OCI-LY7 (cell line): ENCODE measurements around the gene ANKRD11. TPM values are rescaled to one million over a fixed set of nuclear protein-coding genes. Genes with fewer than 3 reads are reported as not detected.
"Not testable (repeated sequence)": the region's sequence is repeated elsewhere in the genome, so short reads cannot be mapped to it uniquely, and the experiment has no call there.

Experiments used
- BruUV-seq: library from RNA; stranded (reverse); fragments of 400-500 nt; replicated peaks from 2 replicates; lab custom pipeline; 2021; lab: Mats Ljungman, UMichigan
- CTCF ChIA-PET: fragments of 300-600 bp; sonication (Branson Sonifier 250); formaldehyde crosslinking; loops from one replicate; lab custom pipeline; 2022; ENCODE audit warnings: antibody characterized with exemption; ENCODE audit not compliant: unreplicated experiment; lab: Charles Lee
- POLR2A ChIA-PET: fragments of 300-600 bp; sonication (Branson Sonifier 250); formaldehyde crosslinking; loops from one replicate; lab custom pipeline; 2022; ENCODE audit warnings: antibody characterized with exemption; lab: Charles Lee
- DNase-seq: peaks from one replicate; pipeline ENCODE4 v3.0.0-alpha.2; 2015; ENCODE audit warnings: low spot score
- H2AFZ ChIP-seq: fragments of 200-600 bp; sonication (generic), shearing (Covaris generic); 2 replicates; pipeline ENCODE4 v1.6.1; 2014; ENCODE audit warnings: mild to moderate bottlenecking, antibody characterized with exemption, low read length, moderate library complexity
- H3K27ac ChIP-seq: fragments of 200-600 bp; sonication (generic); 2 replicates; pipeline ENCODE4 v1.5.1; 2014; ENCODE audit warnings: mixed run types, low read depth, mild to moderate bottlenecking, moderate library complexity, low read length, inconsistent platforms; ENCODE audit not compliant: poor library complexity, severe bottlenecking
- H3K36me3 ChIP-seq: fragments of 200-600 bp; sonication (generic); 2 replicates; pipeline ENCODE4 v1.6.1; 2014; ENCODE audit warnings: mild to moderate bottlenecking, antibody characterized with exemption, low read length, moderate library complexity, mixed read lengths; ENCODE audit not compliant: insufficient read depth
- H3K4me1 ChIP-seq: fragments of 200-600 bp; sonication (generic); 2 replicates; pipeline ENCODE4 v1.5.1; 2014; ENCODE audit warnings: mild to moderate bottlenecking, low read length; ENCODE audit not compliant: insufficient read depth, poor library complexity, severe bottlenecking
- H3K4me2 ChIP-seq: fragments of 200-600 bp; sonication (generic); 2 replicates; pipeline ENCODE4 v1.6.1; 2014; ENCODE audit warnings: mild to moderate bottlenecking, low read length
- H3K4me3 ChIP-seq: fragments of 200-600 bp; sonication (generic); 2 replicates; pipeline ENCODE4 v1.5.1; 2014; ENCODE audit warnings: mild to moderate bottlenecking, low read depth, low read length; ENCODE audit not compliant: poor library complexity, severe bottlenecking
- H3K79me2 ChIP-seq: fragments of 200-600 bp; sonication (generic); 2 replicates; pipeline ENCODE4 v1.6.1; 2016; ENCODE audit warnings: low read depth, mild to moderate bottlenecking, low read length, moderate library complexity, mixed read lengths; ENCODE audit not compliant: insufficient read depth
- H3K9me2 ChIP-seq: fragments of 200-600 bp; sonication (generic); 2 replicates; pipeline ENCODE4 v1.6.1; 2016; ENCODE audit warnings: mild to moderate bottlenecking, low read length, mixed read lengths; ENCODE audit not compliant: insufficient read depth
- H3K9me3 ChIP-seq: fragments of 200-600 bp; sonication (generic); 2 replicates; pipeline ENCODE4 v1.6.1; 2014; ENCODE audit warnings: mild to moderate bottlenecking, mixed run types, low read length, mixed read lengths
- H4K20me1 ChIP-seq: fragments of 200-600 bp; sonication (generic); 2 replicates; pipeline ENCODE4 v1.6.1; 2014; ENCODE audit warnings: mild to moderate bottlenecking, antibody characterized with exemption, low read length, moderate library complexity, mixed read lengths; ENCODE audit not compliant: insufficient read depth
- EZH2phosphoT487 ChIP-seq: fragments of 200-600 bp; sonication (generic); IDR thresholded peaks from 2 replicates; pipeline ENCODE4 v1.6.1; 2018; ENCODE audit warnings: low read depth, borderline replicate concordance, mild to moderate bottlenecking, mixed run types, antibody characterized with exemption, low read length, moderate library complexity, mixed read lengths
- intact Hi-C: fragments of 100-400 bp; cut with micrococcal nuclease; formaldehyde crosslinking; loops from one replicate; pipeline ENCODE4 v1.10.0; 2022; ENCODE audit not compliant: unreplicated experiment
- total RNA-seq, 2 experiments: library from RNA; depleted of rRNA in 1 of 2; stranded (reverse); fragments of >200 nt in 1 of 2; shearing (Covaris generic) in 1 of 2; gene quantifications; 2 replicates each; pipeline ENCODE4 v1.2.3, GENCODE V29; 2014 to 2022
- TF ChIP-seq, protein P1 (sequence below): fragments of 200-600 bp; sonication (generic); conservative IDR thresholded peaks from 2 replicates; pipeline ENCODE4 v1.5.1; 2014; ENCODE audit warnings: mild to moderate bottlenecking, antibody characterized with exemption, low read length, moderate library complexity, mixed read lengths

Gene ANKRD11
- total RNA-seq, 2 experiments from 2014 or later, result 89.1 to 251 TPM

DNA sequence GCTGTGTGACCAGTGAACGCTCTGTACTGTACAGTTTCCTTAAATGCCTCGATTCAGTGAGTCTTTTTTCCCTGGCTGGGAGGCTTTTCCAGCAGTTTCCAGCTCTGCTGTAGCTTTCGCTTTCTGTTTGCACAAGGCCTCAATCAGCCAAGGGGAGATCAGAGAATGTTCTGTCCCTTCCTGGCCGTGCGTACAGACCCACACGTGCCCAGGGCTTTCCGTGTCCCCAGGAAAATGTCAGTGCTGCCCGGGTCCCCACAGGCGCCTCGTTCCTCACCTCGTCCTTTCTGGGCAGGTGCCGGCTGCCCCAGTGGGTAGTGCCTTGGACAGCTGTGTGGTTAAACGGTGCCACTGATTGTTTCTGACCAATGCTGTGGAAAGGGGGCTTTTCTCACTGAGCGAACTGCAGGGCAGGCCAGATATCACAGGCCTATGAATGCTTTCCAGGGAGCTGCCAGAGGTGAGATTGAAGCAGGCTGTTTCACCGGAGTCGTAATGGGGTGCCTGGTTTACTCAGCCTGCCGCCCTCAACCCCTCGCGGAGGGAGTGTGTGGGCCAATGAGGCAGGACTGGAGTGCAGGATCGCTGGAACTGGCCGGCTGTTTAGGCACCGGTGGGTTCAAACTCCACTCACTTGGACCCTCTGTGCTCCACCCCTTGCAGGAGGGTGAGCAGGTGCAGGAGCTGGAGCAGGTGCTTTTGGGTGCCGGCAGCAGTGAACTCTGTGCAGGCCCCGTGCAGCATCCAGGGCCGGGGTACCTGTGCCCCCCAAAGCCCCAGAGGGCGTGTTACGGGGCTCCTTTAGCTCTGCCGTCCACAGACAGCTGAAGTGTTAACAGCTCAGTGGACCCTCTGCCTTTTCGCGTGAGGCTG lies 228.4 kb downstream of the ANKRD11 start:
- Histone ChIP-seq H3K9me2 (no peaks in the 10 kb centered on the region), H3K9me3 (no peaks in the 10 kb centered on the region; the same call in 1 of the 2 replicates), H4K20me1 (no peaks in the 10 kb centered on the region), H3K36me3 (peaks cover 27% of the 10 kb centered on the region), H3K4me2 (no peak overlapping the region), H2AFZ (no peak overlapping the region), H3K27ac (no peak overlapping the region), H3K79me2 (no peaks in the 10 kb centered on the region), H3K4me3 (no peak overlapping the region), H3K4me1 (no peaks in the 10 kb centered on the region)
- POLR2A ChIA-PET, result no interaction called here
- TF ChIP-seq, protein P1, sequence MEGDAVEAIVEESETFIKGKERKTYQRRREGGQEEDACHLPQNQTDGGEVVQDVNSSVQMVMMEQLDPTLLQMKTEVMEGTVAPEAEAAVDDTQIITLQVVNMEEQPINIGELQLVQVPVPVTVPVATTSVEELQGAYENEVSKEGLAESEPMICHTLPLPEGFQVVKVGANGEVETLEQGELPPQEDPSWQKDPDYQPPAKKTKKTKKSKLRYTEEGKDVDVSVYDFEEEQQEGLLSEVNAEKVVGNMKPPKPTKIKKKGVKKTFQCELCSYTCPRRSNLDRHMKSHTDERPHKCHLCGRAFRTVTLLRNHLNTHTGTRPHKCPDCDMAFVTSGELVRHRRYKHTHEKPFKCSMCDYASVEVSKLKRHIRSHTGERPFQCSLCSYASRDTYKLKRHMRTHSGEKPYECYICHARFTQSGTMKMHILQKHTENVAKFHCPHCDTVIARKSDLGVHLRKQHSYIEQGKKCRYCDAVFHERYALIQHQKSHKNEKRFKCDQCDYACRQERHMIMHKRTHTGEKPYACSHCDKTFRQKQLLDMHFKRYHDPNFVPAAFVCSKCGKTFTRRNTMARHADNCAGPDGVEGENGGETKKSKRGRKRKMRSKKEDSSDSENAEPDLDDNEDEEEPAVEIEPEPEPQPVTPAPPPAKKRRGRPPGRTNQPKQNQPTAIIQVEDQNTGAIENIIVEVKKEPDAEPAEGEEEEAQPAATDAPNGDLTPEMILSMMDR, result no peak
- TF ChIP-seq EZH2phosphoT487, result no peak
- no peak for DNase-seq
- CTCF ChIA-PET, result no interaction called here
- intact Hi-C loops, result no loop called here
- no TSS peak for BruUV-seq

DNA sequence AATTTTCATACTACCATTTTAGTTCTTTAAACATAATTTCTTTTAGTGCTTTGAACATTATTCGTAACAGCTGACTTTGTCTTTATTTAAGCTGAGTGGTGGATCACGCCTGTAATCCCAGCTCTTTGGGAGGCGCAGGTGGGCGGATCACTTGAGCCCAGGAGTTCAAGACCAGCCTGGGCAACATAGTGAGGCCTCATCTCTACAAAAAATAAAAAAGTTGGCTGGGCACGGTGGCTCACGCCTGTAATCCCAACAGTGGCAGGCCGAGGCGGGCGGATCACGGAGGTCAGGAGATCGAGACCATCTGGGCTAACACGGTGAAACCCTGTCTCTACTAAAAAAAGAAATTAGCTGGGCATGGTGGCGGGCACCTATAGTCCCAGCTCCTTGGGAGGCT lies 230.5 kb downstream of the ANKRD11 start:
- H3K9me3 ChIP-seq, H3K4me1 ChIP-seq, CTCF ChIA-PET, H3K36me3 ChIP-seq, H3K4me3 ChIP-seq, H3K4me2 ChIP-seq, H3K79me2 ChIP-seq, H3K9me2 ChIP-seq, intact Hi-C loops, BruUV-seq, H4K20me1 ChIP-seq, H3K27ac ChIP-seq, H2AFZ ChIP-seq, DNase-seq: not testable (repeated sequence)
- POLR2A ChIA-PET, result interaction anchor here (0.7 kb wide), 1 partner anchor 196 kb away, joined by 4 read pairs; no protein-coding TSS in a partner anchor

DNA sequence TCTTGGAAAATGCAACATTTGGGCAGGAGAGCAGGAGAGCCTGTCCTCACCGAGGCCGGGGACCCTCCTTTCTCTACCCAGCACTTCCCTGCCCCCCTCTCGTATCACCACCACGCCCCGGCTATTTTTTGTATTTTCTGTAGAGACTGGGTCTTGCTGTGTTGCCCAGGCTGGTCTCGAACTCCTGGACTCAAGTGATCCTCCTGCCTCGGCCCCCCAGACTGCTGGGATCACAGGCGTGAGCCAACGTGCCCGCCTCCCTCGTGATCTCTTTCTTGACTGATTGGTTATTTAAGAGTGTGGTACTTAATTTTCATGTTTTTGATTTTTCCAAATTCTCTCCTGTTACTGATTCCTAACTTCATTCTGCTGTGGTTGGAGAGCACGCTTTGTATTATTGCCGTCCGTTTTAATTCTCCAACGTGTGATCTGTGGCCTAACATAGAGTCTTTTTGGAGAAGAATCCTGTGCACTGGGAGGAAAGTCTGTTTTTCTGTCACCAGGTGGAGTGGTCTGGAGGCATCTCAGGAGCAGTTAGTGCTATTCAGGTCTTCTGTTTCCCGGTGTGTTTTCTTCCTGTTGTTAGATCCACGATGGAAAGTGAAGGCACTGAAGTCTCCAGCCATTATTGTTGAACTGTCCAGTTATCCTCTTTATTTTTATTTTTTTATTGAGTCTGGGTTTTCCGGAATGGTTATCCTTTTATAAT lies 232.4 kb downstream of the ANKRD11 start:
- ChIA-PET CTCF (no interaction called here), POLR2A (no interaction called here)
- DNase-seq, result no peak
- intact Hi-C loops, result no loop called here
- Histone ChIP-seq H3K9me2 (no peaks in the 10 kb centered on the region), H2AFZ (no peak overlapping the region), H3K79me2 (no peaks in the 10 kb centered on the region), H3K27ac (no peak overlapping the region), H4K20me1 (no peaks in the 10 kb centered on the region), H3K4me1 (no peaks in the 10 kb centered on the region), H3K9me3 (no peaks in the 10 kb centered on the region; the same call in 1 of the 2 replicates), H3K4me2 (no peak overlapping the region), H3K4me3 (no peak overlapping the region), H3K36me3 (no peaks in the 10 kb centered on the region)
- no TSS peak for BruUV-seq
- TF ChIP-seq EZH2phosphoT487, result no peak
- TF ChIP-seq, protein P1, result no peak
